Measurements from ENCODE around the gene NIM1K. TPM values are rescaled to one million over a fixed set of nuclear protein-coding genes. Genes with fewer than 3 reads are reported as not detected.

Gene NIM1K
- total and polyA plus RNA-seq, 2 donors from 2014 or later: 0.32 to 0.60 TPM

DNA sequence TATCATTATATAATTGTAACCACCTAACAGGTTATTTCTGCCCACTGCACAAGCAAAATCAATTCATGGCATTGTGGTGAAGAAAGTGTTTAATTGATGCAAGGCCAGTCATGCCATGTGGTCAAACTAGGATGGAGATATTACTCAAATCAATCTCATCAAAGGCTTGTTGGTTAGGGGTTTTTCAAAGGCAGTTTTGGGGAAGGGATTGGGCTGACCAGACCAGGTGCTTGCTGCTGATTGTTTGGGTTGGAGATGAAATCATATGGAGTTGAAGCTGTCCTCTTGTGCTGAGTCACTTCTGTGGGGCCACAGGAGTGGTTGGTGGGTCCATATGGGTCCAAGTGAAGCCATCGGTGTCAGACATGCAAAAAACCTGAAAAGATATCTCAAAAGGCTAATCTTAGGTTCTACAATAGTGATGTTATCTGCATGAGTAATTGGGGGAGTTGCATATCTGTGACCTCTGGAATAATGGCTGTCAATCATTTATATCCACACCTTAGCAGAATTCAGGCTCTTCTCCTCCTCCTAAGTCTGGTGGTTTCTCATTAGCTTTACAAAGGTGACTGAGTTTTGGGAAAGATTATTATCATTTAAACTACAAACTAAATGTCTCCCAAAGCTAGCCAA is 76.3 kb downstream of the NIM1K start:
- Histone ChIP-seq H3K27ac (ENCODE audit: low read depth in 2 of 2, low read length in 2 of 2) (no peak overlapping the region), H3K4me3 (ENCODE audit: low read length in 3 of 3) (no peak overlapping the region), H3K9me3 (ENCODE audit: control insufficient read depth in 2 of 3, insufficient read depth in 1 of 3, low read length in 3 of 3) (no peaks in the 10 kb centered on the region), H3K4me1 (ENCODE audit: control insufficient read depth in 2 of 3, insufficient read depth in 2 of 3, low read depth in 1 of 3, low read length in 3 of 3) (no peaks in the 10 kb centered on the region), H3K27me3 (ENCODE audit: control insufficient read depth, insufficient read depth, low read length) (no peaks in the 10 kb centered on the region), H3K36me3 (ENCODE audit: control insufficient read depth in 2 of 3, insufficient read depth in 3 of 3, low read length in 3 of 3) (no peaks in the 10 kb centered on the region), H3K9ac (ENCODE audit: low read length in 3 of 3) (no peak overlapping the region)
- intact Hi-C loops (cut with DNase I): no loop called here
- FAIRE-seq (no peak), DNase-seq (no peak)
- TF ChIP-seq, protein P1, sequence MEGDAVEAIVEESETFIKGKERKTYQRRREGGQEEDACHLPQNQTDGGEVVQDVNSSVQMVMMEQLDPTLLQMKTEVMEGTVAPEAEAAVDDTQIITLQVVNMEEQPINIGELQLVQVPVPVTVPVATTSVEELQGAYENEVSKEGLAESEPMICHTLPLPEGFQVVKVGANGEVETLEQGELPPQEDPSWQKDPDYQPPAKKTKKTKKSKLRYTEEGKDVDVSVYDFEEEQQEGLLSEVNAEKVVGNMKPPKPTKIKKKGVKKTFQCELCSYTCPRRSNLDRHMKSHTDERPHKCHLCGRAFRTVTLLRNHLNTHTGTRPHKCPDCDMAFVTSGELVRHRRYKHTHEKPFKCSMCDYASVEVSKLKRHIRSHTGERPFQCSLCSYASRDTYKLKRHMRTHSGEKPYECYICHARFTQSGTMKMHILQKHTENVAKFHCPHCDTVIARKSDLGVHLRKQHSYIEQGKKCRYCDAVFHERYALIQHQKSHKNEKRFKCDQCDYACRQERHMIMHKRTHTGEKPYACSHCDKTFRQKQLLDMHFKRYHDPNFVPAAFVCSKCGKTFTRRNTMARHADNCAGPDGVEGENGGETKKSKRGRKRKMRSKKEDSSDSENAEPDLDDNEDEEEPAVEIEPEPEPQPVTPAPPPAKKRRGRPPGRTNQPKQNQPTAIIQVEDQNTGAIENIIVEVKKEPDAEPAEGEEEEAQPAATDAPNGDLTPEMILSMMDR (IDR thresholded peaks at IDR 0.05; ENCODE audit: borderline replicate concordance, extremely low read depth, insufficient read depth): no peak

GRCh38 chr5:43270645-43271044 is 78.6 kb downstream of the NIM1K start:
- no peaks in the 10 kb centered on the region for H3K9me3 ChIP-seq (ENCODE audit: control insufficient read depth in 2 of 3, insufficient read depth in 1 of 3, low read length in 3 of 3)

GRCh38 chr5:43273552-43273951 is 81.5 kb downstream of the NIM1K start:
- Histone ChIP-seq H3K9me3 (ENCODE audit: control insufficient read depth in 2 of 3, insufficient read depth in 1 of 3, low read length in 3 of 3) (no peaks in the 10 kb centered on the region), H3K27ac (ENCODE audit: low read depth in 2 of 2, low read length in 2 of 2) (no peak overlapping the region), H3K4me1 (ENCODE audit: control insufficient read depth in 2 of 3, insufficient read depth in 2 of 3, low read depth in 1 of 3, low read length in 3 of 3) (no peaks in the 10 kb centered on the region), H3K9ac (ENCODE audit: low read length in 3 of 3) (no peak overlapping the region), H3K27me3 (ENCODE audit: control insufficient read depth, insufficient read depth, low read length) (no peaks in the 10 kb centered on the region), H3K36me3 (ENCODE audit: control insufficient read depth in 2 of 3, insufficient read depth in 3 of 3, low read length in 3 of 3) (no peaks in the 10 kb centered on the region), H3K4me3 (ENCODE audit: low read length in 3 of 3) (no peak overlapping the region)
- TF ChIP-seq, protein P1 (IDR thresholded peaks at IDR 0.05; ENCODE audit: borderline replicate concordance, extremely low read depth, insufficient read depth): no peak
- intact Hi-C loops (cut with DNase I): no loop called here
- no peak for FAIRE-seq
- DNase-seq: no peak

More at GRCh38 chr5:43270645-43271044, 78.6 kb downstream of the NIM1K start:
- H3K27me3 ChIP-seq (ENCODE audit: control insufficient read depth, insufficient read depth, low read length): no peaks in the 10 kb centered on the region
- intact Hi-C loops (cut with DNase I): no loop called here
- DNase-seq (no peak), FAIRE-seq (no peak)
- no peaks in the 10 kb centered on the region for H3K36me3 ChIP-seq (ENCODE audit: control insufficient read depth in 2 of 3, insufficient read depth in 3 of 3, low read length in 3 of 3)
- H3K27ac ChIP-seq (ENCODE audit: low read depth in 2 of 2, low read length in 2 of 2): no peak overlapping the region
- no peak overlapping the region for H3K9ac ChIP-seq (ENCODE audit: low read length in 3 of 3)
- H3K4me1 ChIP-seq (ENCODE audit: control insufficient read depth in 2 of 3, insufficient read depth in 2 of 3, low read depth in 1 of 3, low read length in 3 of 3): no peaks in the 10 kb centered on the region
- TF ChIP-seq, protein P1 (IDR thresholded peaks at IDR 0.05; ENCODE audit: borderline replicate concordance, extremely low read depth, insufficient read depth): no peak
- H3K4me3 ChIP-seq (ENCODE audit: low read length in 3 of 3): no peak overlapping the region

Measured in kidney (tissue), 14 donors.